BLaER1 treated with 17β-estradiol and CSF1 and Interleukin-3, amounts not matched to agents 10 nM and 100 nM (cell line): ENCODE results near the gene BICDL2.
A peak's percentile ranks its signal among the peaks of the same experiment; 100 is the strongest.
"Not testable (repeated sequence)": the region's sequence is repeated elsewhere in the genome, so short reads cannot be mapped to it uniquely, and the experiment has no call there.

Source experiments
- H3K27ac ChIP-seq, 11 experiments: shearing (Covaris generic); formaldehyde crosslinking; 2 replicates each; pipeline ENCODE4 v1.8.1; 2022
- H3K27me3 ChIP-seq, 11 experiments: shearing (Covaris generic); formaldehyde crosslinking; 2 replicates each; pipeline ENCODE4 v1.8.1; 2022
- H3K36me3 ChIP-seq, 11 experiments: shearing (Covaris generic); formaldehyde crosslinking; 2 replicates each; pipeline ENCODE4 v1.8.1; 2022
- H3K4me1 ChIP-seq, 10 experiments: shearing (Covaris generic); formaldehyde crosslinking; 2 replicates each; pipeline ENCODE4 v1.8.1; 2022
- H3K4me2 ChIP-seq, 11 experiments: shearing (Covaris generic); formaldehyde crosslinking; 2 replicates each; pipeline ENCODE4 v1.8.1; 2022
- H3K4me3 ChIP-seq, 10 experiments: shearing (Covaris generic); formaldehyde crosslinking; 2 replicates each; pipeline ENCODE4 v1.8.1; 2022
- H3K9ac ChIP-seq, 11 experiments: shearing (Covaris generic); formaldehyde crosslinking; 2 replicates each; pipeline ENCODE4 v1.8.1; 2022
- H3K9me3 ChIP-seq, 11 experiments: shearing (Covaris generic); formaldehyde crosslinking; replicated peaks in 1 of 11; 2 replicates each; pipeline ENCODE4 v1.8.1; 2022
- H4K20me1 ChIP-seq, 11 experiments: shearing (Covaris generic); formaldehyde crosslinking; 2 replicates each; pipeline ENCODE4 v1.8.1; 2022
- Cebpa-rat ChIP-seq, 11 experiments: shearing (Covaris generic); IDR thresholded peaks; 2 replicates each; pipeline ENCODE4 v1.8.1; 2022

BICDL2 gene

GRCh38 chr16:3076577-3076976 lies 39.8 kb upstream of the BICDL2 start:
- peak overlapping the region in 9 of 11 experiments; percentile 7 to 95 (median 86); a peak in 18 of 22 replicates for H3K27ac ChIP-seq
- H3K4me1 ChIP-seq = peaks cover 44 to 77% (median 66%) of the 10 kb centered on the region in 10 experiments
- H3K9ac ChIP-seq = peak overlapping the region in 7 of 11 experiments; percentile 23 to 82 (median 72); a peak in 12 of 22 replicates
- H4K20me1 ChIP-seq = no peaks in the 10 kb centered on the region
- no peaks in the 10 kb centered on the region for H3K27me3 ChIP-seq
- peaks cover 11 to 52% (median 47%) of the 10 kb centered on the region in 11 experiments; a peak in 20 of 22 replicates for H3K9me3 ChIP-seq
- peak overlapping the region in 5 of 10 experiments; percentile 13 to 39 (median 28); a peak in 8 of 20 replicates for H3K4me3 ChIP-seq
- no peak for TF ChIP-seq Cebpa-rat (IDR thresholded peaks at IDR 0.05)
- peaks cover 0 to 32% (median 10%) of the 10 kb centered on the region in 11 experiments; a peak in 8 of 22 replicates for H3K36me3 ChIP-seq
- H3K4me2 ChIP-seq = peak overlapping the region; percentile 43 to 95 (median 89)

- Histone ChIP-seq H3K9me3 (peaks cover 11 to 47% (median 42%) of the 10 kb centered on the region in 11 experiments; a peak in 20 of 22 replicates), H3K36me3 (peaks cover 0 to 28% (median 6%) of the 10 kb centered on the region in 11 experiments; a peak in 8 of 22 replicates), H3K27ac (peak overlapping the region in 8 of 11 experiments; percentile 77 to 95 (median 89); a peak in 17 of 22 replicates), H3K4me3 (0 out of 20 replicates have a peak overlapping the region, but pooled peaks of 2 of the 10 experiments have one; percentile 13 to 39), H3K9ac (peak overlapping the region in 7 of 11 experiments; percentile 30 to 82 (median 72); a peak in 11 of 22 replicates), H3K4me1 (peaks cover 44 to 79% (median 72%) of the 10 kb centered on the region in 10 experiments), H3K4me2 (peak overlapping the region; percentile 43 to 95 (median 89); a peak in 21 of 22 replicates)
- not testable (repeated sequence) for H3K27me3 ChIP-seq, H4K20me1 ChIP-seq
These were observed 39.2 kb upstream of the BICDL2 start for GRCh38 chr16:3075946-3076345.

GRCh38 chr16:3075523-3075915 lies 38.8 kb upstream of the BICDL2 start:
- TF ChIP-seq Cebpa-rat (IDR thresholded peaks at IDR 0.05) = no peak
- H3K4me3 ChIP-seq = peak overlapping the region in 6 of 10 experiments; percentile 6 to 50 (median 37); a peak in 7 of 20 replicates

GRCh38 chr16:3074860-3075522 lies 38.2 kb upstream of the BICDL2 start:
- H3K4me2 ChIP-seq = peak overlapping the region; percentile 70 to 95 (median 89)
- TF ChIP-seq Cebpa-rat (IDR thresholded peaks at IDR 0.05) = peak in 8 of 11 experiments; percentile 60 to 95 (median 82); a peak in 15 of 22 replicates
- peak overlapping the region in 9 of 11 experiments; percentile 32 to 82 (median 72); a peak in 18 of 22 replicates for H3K9ac ChIP-seq
- no peaks in the 10 kb centered on the region for H3K27me3 ChIP-seq
- no peaks in the 10 kb centered on the region for H4K20me1 ChIP-seq
- peaks cover 0 to 18% (median 0%) of the 10 kb centered on the region in 11 experiments; a peak in 8 of 22 replicates for H3K36me3 ChIP-seq
- H3K4me1 ChIP-seq = peaks cover 44 to 86% (median 80%) of the 10 kb centered on the region in 10 experiments
- H3K4me3 ChIP-seq = peak overlapping the region in 7 of 10 experiments; percentile 6 to 50 (median 29); a peak in 8 of 20 replicates
- peak overlapping the region in 9 of 11 experiments; percentile 45 to 95 (median 86); a peak in 17 of 22 replicates for H3K27ac ChIP-seq
- peaks cover 9 to 37% (median 33%) of the 10 kb centered on the region in 11 experiments; a peak in 20 of 22 replicates for H3K9me3 ChIP-seq

More at GRCh38 chr16:3075523-3075915, 38.8 kb upstream of the BICDL2 start:
- no peaks in the 10 kb centered on the region for H3K27me3 ChIP-seq
- no peaks in the 10 kb centered on the region for H4K20me1 ChIP-seq
- H3K4me2 ChIP-seq = peak overlapping the region; percentile 70 to 95 (median 89)
- peaks cover 44 to 82% (median 76%) of the 10 kb centered on the region in 10 experiments for H3K4me1 ChIP-seq
- peaks cover 10 to 42% (median 38%) of the 10 kb centered on the region in 11 experiments; a peak in 20 of 22 replicates for H3K9me3 ChIP-seq
- peak overlapping the region in 9 of 11 experiments; percentile 45 to 95 (median 86); a peak in 17 of 22 replicates for H3K27ac ChIP-seq
- H3K9ac ChIP-seq = peak overlapping the region in 9 of 11 experiments; percentile 32 to 82 (median 72); a peak in 17 of 22 replicates
- peaks cover 0 to 23% (median 1%) of the 10 kb centered on the region in 11 experiments; a peak in 8 of 22 replicates for H3K36me3 ChIP-seq

- no peaks in the 10 kb centered on the region for H3K27me3 ChIP-seq
- H3K4me2 ChIP-seq = peak overlapping the region; percentile 70 to 95 (median 89)
- peak overlapping the region in 6 of 11 experiments; percentile 18 to 95 (median 78); a peak in 9 of 22 replicates for H3K27ac ChIP-seq
- H3K4me3 ChIP-seq = no peak overlapping the region
- no peak for TF ChIP-seq Cebpa-rat (IDR thresholded peaks at IDR 0.05)
- H3K9ac ChIP-seq = peak overlapping the region in 2 of 11 experiments; percentile 81 to 82; a peak in 1 of 22 replicates
- peaks cover 11 to 30% (median 27%) of the 10 kb centered on the region in 11 experiments; a peak in 18 of 22 replicates for H3K9me3 ChIP-seq
- H3K4me1 ChIP-seq = peaks cover 44 to 94% (median 85%) of the 10 kb centered on the region in 10 experiments
- H3K36me3 ChIP-seq = peaks cover 0 to 15% (median 0%) of the 10 kb centered on the region in 11 experiments; a peak in 8 of 22 replicates
- no peaks in the 10 kb centered on the region for H4K20me1 ChIP-seq
These were observed 36.7 kb upstream of the BICDL2 start for GRCh38 chr16:3073448-3073847.

GRCh38 chr16:3072576-3073263 lies 36.0 kb upstream of the BICDL2 start:
- Histone ChIP-seq H3K9me3 (peaks cover 8 to 23% (median 20%) of the 10 kb centered on the region in 11 experiments; a peak in 18 of 22 replicates), H3K9ac (0 out of 22 replicates have a peak overlapping the region, but pooled peaks of 1 of the 11 experiments have one; percentile 12), H3K4me1 (peaks cover 44 to 94% (median 86%) of the 10 kb centered on the region in 10 experiments), H3K27ac (peak overlapping the region in 6 of 11 experiments; percentile 33 to 95 (median 68); a peak in 11 of 22 replicates), H3K4me2 (peak overlapping the region in 10 of 11 experiments; percentile 46 to 95 (median 90); a peak in 19 of 22 replicates)
- not testable (repeated sequence) for H4K20me1 ChIP-seq, H3K4me3 ChIP-seq, H3K27me3 ChIP-seq, H3K36me3 ChIP-seq

GRCh38 chr16:3072148-3072547 lies 35.4 kb upstream of the BICDL2 start:
- H3K27me3 ChIP-seq, H4K20me1 ChIP-seq, H3K9ac ChIP-seq, H3K36me3 ChIP-seq, H3K4me3 ChIP-seq: not testable (repeated sequence)
- peaks cover 43 to 94% (median 86%) of the 10 kb centered on the region in 10 experiments for H3K4me1 ChIP-seq
- H3K27ac ChIP-seq = peak overlapping the region in 4 of 11 experiments; percentile 19 to 49 (median 30); a peak in 6 of 22 replicates
- H3K4me2 ChIP-seq = peak overlapping the region in 9 of 11 experiments; percentile 18 to 95 (median 55); a peak in 17 of 22 replicates
- peaks cover 2 to 17% (median 15%) of the 10 kb centered on the region in 11 experiments; a peak in 14 of 22 replicates for H3K9me3 ChIP-seq

GRCh38 chr16:3071655-3072054 lies 34.9 kb upstream of the BICDL2 start:
- H3K4me2 ChIP-seq = peak overlapping the region in 9 of 11 experiments; percentile 18 to 95 (median 55); a peak in 17 of 22 replicates

More at GRCh38 chr16:3071655-3072054, 34.9 kb upstream of the BICDL2 start:
- H3K4me3 ChIP-seq = no peak overlapping the region
- peaks cover 38 to 89% (median 81%) of the 10 kb centered on the region in 10 experiments for H3K4me1 ChIP-seq
- H3K27ac ChIP-seq = peak overlapping the region in 4 of 11 experiments; percentile 19 to 49 (median 30); a peak in 6 of 22 replicates
- no peak for TF ChIP-seq Cebpa-rat (IDR thresholded peaks at IDR 0.05)
- no peaks in the 10 kb centered on the region for H4K20me1 ChIP-seq
- no peaks in the 10 kb centered on the region for H3K36me3 ChIP-seq
- no peaks in the 10 kb centered on the region for H3K27me3 ChIP-seq
- peaks cover 0 to 12% (median 10%) of the 10 kb centered on the region in 11 experiments; a peak in 13 of 22 replicates for H3K9me3 ChIP-seq
- H3K9ac ChIP-seq = no peak overlapping the region
